K562 (cell line): ENCODE data around the gene ZSWIM4. TPM values are rescaled to one million over a fixed set of nuclear protein-coding genes. Genes with fewer than 3 reads are reported as not detected.
A peak's percentile ranks its signal among the peaks of the same experiment; 100 is the strongest.

Experiments used
- CEBPB ChIP-seq: fragments of 450-650 bp; IDR thresholded peaks from 2 replicates; pipeline ENCODE4 v1.6.1; 2016; ENCODE audit warnings: missing genetic modification characterization, missing compliant biosample characterization
- CHD4 ChIP-seq: fragments of 200-600 bp; sonication (generic); IDR thresholded peaks from 3 replicates; pipeline ENCODE4 v1.6.1; 2012; ENCODE audit warnings: low read depth, mild to moderate bottlenecking, mixed read lengths, low read length, inconsistent platforms; ENCODE audit not compliant: insufficient read depth, insufficient replicate concordance, poor library complexity, severe bottlenecking
- CREB1 ChIP-seq, 2 experiments: sonication (generic) in 1 of 2; formaldehyde crosslinking in 1 of 2; IDR thresholded peaks; 2 replicates each; pipeline versions ENCODE4 v1.6.1 to v1.8.0; 2012 to 2022; ENCODE audit warnings: inconsistent platforms in 1 of 2, mild to moderate bottlenecking in 1 of 2, missing genetic modification reagents in 1 of 2, moderate library complexity in 1 of 2
- CREM ChIP-seq: IDR thresholded peaks from 2 replicates; pipeline ENCODE4 v1.6.1; 2014; ENCODE audit warnings: antibody characterized with exemption, low read depth
- CTBP1 ChIP-seq: fragments of 450-650 bp; IDR thresholded peaks from 2 replicates; pipeline ENCODE4 v1.6.1; 2016; ENCODE audit warnings: borderline replicate concordance
- DACH1 ChIP-seq: fragments of 450-650 bp; IDR thresholded peaks from 2 replicates; pipeline ENCODE4 v1.6.1; 2018; ENCODE audit not compliant: partially characterized antibody
- FOSL1 ChIP-seq: fragments of 200-800 bp; sonication (Bioruptor generic); conservative IDR thresholded peaks from 2 replicates; pipeline ENCODE4 v1.6.1; 2016; ENCODE audit warnings: missing genetic modification characterization, missing compliant biosample characterization
- GABPB2 ChIP-seq: fragments of 250-450 bp; sonication (Bioruptor Pico); conservative IDR thresholded peaks from 2 replicates; pipeline ENCODE4 v1.5.1; 2021; ENCODE audit warnings: mild to moderate bottlenecking
- HMBOX1 ChIP-seq: sonication (generic); IDR thresholded peaks from 2 replicates; pipeline ENCODE4 v1.6.1; 2016
- KDM5B ChIP-seq: fragments of 200-600 bp; sonication (generic); IDR thresholded peaks from 2 replicates; pipeline ENCODE4 v1.6.1; 2012; ENCODE audit warnings: low read depth, mild to moderate bottlenecking, moderate library complexity, low read length, control low read depth, inconsistent platforms; ENCODE audit not compliant: insufficient replicate concordance
- NCOA1 ChIP-seq: fragments of 450-650 bp; IDR thresholded peaks from 2 replicates; pipeline ENCODE4 v1.6.1; 2016; ENCODE audit warnings: low read depth
- NR0B1 ChIP-seq: fragments of 450-650 bp; IDR thresholded peaks from one replicate; pipeline ENCODE4 v1.6.1; 2018; ENCODE audit warnings: mild to moderate bottlenecking, moderate library complexity; ENCODE audit not compliant: partially characterized antibody
- RBBP5 ChIP-seq: fragments of 200-600 bp; sonication (generic); IDR thresholded peaks from 2 replicates; pipeline ENCODE4 v1.6.1; 2012; ENCODE audit warnings: borderline replicate concordance, mild to moderate bottlenecking, low read length, control low read depth, inconsistent platforms; ENCODE audit not compliant: insufficient read depth, poor library complexity, severe bottlenecking
- SUPT5H ChIP-seq: fragments of 450-650 bp; IDR thresholded peaks from 2 replicates; pipeline ENCODE4 v1.6.1; 2016
- TFAP4 ChIP-seq: sonication (generic); formaldehyde crosslinking; IDR thresholded peaks from 2 replicates; pipeline ENCODE4 v1.8.0; 2022; ENCODE audit warnings: missing genetic modification reagents, mild to moderate bottlenecking, moderate library complexity, borderline replicate concordance
- TGIF2 ChIP-seq: sonication (generic); formaldehyde crosslinking; IDR thresholded peaks from 2 replicates; pipeline ENCODE4 v1.8.1; 2022; ENCODE audit warnings: mild to moderate bottlenecking, missing genetic modification reagents, moderate library complexity
- YY1 ChIP-seq, 3 experiments: IDR thresholded peaks; 2 replicates each; pipeline ENCODE4 v1.6.1; 2011; ENCODE audit warnings: low read length in 2 of 3, mild to moderate bottlenecking in 2 of 3, moderate library complexity in 2 of 3, borderline replicate concordance in 1 of 3, control low read depth in 1 of 3, low read depth in 1 of 3; ENCODE audit not compliant: insufficient read depth in 3 of 3, insufficient replicate concordance in 2 of 3, control insufficient read depth in 1 of 3, insufficient read length in 1 of 3; ENCODE audit errors: extremely low read depth in 1 of 3
- ZFP36 ChIP-seq: fragments of 150-350 bp; IDR thresholded peaks from 2 replicates; pipeline ENCODE4 v1.6.1; 2018; ENCODE audit warnings: low read length, low read depth; ENCODE audit not compliant: partially characterized antibody
- ZNF431 ChIP-seq: sonication (generic); formaldehyde crosslinking; IDR thresholded peaks from 2 replicates; pipeline ENCODE4 v1.8.0; 2022; ENCODE audit warnings: mild to moderate bottlenecking, missing genetic modification reagents
- ZNF511 ChIP-seq: sonication (generic); formaldehyde crosslinking; IDR thresholded peaks from 2 replicates; pipeline ENCODE4 v1.8.0; 2022; ENCODE audit warnings: mild to moderate bottlenecking, missing genetic modification reagents
- ZNF551 ChIP-seq: fragments of 250-450 bp; sonication (Bioruptor Pico); IDR thresholded peaks from 2 replicates; pipeline ENCODE4 v1.5.0; 2021; ENCODE audit warnings: mild to moderate bottlenecking, moderate library complexity
- ZNF75A ChIP-seq: fragments of 450-650 bp; formaldehyde crosslinking; IDR thresholded peaks from 2 replicates; pipeline ENCODE4 v1.4.0; 2020; ENCODE audit warnings: mild to moderate bottlenecking
- polyA plus RNA-seq, 8 experiments: library from polyadenylated mRNA; depleted of rRNA in 4 of 8; stranded (reverse) in 5 of 8; unstranded in 3 of 8; fragments of >200 nt; fragmentation: Nextera tagmentation in 2 of 8; fragmentation: Illumina TruSeq in 1 of 8; extraction: Ambion mirVana in 2 of 8; extraction: Trizol in 1 of 8; gene quantifications; 2 replicates each; pipeline versions ENCODE4 v1.2.1 to v1.2.3, GENCODE V29; 2011 to 2014; ENCODE audit warnings: inconsistent platforms in 1 of 8, missing spikeins in 1 of 8
- total RNA-seq, 7 experiments: library from RNA; depleted of rRNA in 6 of 7; stranded (reverse); fragments of >200 nt in 6 of 7; fragmentation: Illumina TruSeq in 2 of 7; extraction: Trizol in 2 of 7; gene quantifications; 2 replicates each; pipeline versions ENCODE4 v1.2.1 to v1.2.3, GENCODE V29; 2011 to 2021; ENCODE audit warnings: low replicate concordance in 1 of 7

Gene ZSWIM4
- total and polyA plus RNA-seq, 9 of the 15 experiments (the other 6 are each of a cell fraction or from before 2014, with no cell fraction given) = 0.25 to 3.7 (median 0.79) TPM; not detected in 2

- TF ChIP-seq ZNF511 (CRISPR knock-in tag) (0 out of 2 replicates have a peak, but pooled peaks have one; percentile 30), ZNF75A (no peak), HMBOX1 (peak; percentile 54; the same call in 1 of the 2 replicates), NR0B1 (no peak), NCOA1 (0 out of 2 replicates have a peak, but pooled peaks have one; percentile 25), CTBP1 (no peak), SUPT5H (0 out of 2 replicates have a peak, but pooled peaks have one; percentile 6), FOSL1 (tag) (0 out of 2 replicates have a peak, but pooled peaks have one; percentile 18), CREB1 (IDR thresholded peaks at IDR 0.05) (peak; percentile 78), CREB1 (CRISPR knock-in tag; IDR thresholded peaks at IDR 0.05) (no peak), ZNF551 (CRISPR knock-in tag) (no peak), CREM (peak; percentile 89), KDM5B (peak; percentile 1), RBBP5 (peak; percentile 27), CEBPB (tag) (peak; percentile 70), TGIF2 (CRISPR knock-in tag) (0 out of 2 replicates have a peak, but pooled peaks have one; percentile 43), YY1 (IDR thresholded peaks at IDR 0.05; ENCODE audit: borderline replicate concordance in 1 of 3, control insufficient read depth in 1 of 3, extremely low read depth in 1 of 3, insufficient read depth in 3 of 3, insufficient read length in 1 of 3, insufficient replicate concordance in 2 of 3, low read depth in 1 of 3, low read length in 2 of 3) (peak in 2 of 3 experiments; percentile 0 to 30), TFAP4 (CRISPR knock-in tag) (peak; percentile 71), DACH1 (peak; percentile 51), GABPB2 (CRISPR knock-in tag) (no peak), ZFP36 (peak; percentile 31), CHD4 (no peak), ZNF431 (0 out of 2 replicates have a peak, but pooled peaks have one; percentile 29)
Observed at GRCh38 chr19:13748169-13748828, 46.9 kb upstream of the ZSWIM4 start (continued).
